HepG2 (cell line): ENCODE data around the gene CCT4. TPM values are rescaled to one million over a fixed set of nuclear protein-coding genes. Genes with fewer than 3 reads are reported as not detected.

ENCODE experiments used
- KDM4B ChIP-seq: sonication (generic); formaldehyde crosslinking; IDR thresholded peaks from 2 replicates; pipeline ENCODE4 v1.4.0; 2020; ENCODE audit warnings: missing genetic modification reagents
- LCORL ChIP-seq, 2 experiments: fragments of 450-650 bp in 1 of 2; sonication (generic) in 1 of 2; formaldehyde crosslinking in 1 of 2; IDR thresholded peaks; 2 replicates each; pipeline versions ENCODE4 v1.5.0 to v1.6.1; 2017 to 2020; ENCODE audit warnings: antibody characterized with exemption in 1 of 2, missing genetic modification reagents in 1 of 2
- MYC ChIP-seq: sonication (generic); formaldehyde crosslinking; IDR thresholded peaks from 2 replicates; pipeline ENCODE4 v1.9.0; 2021; ENCODE audit warnings: missing genetic modification reagents, borderline replicate concordance
- NONO ChIP-seq, 2 experiments: fragments of 450-650 bp in 1 of 2; sonication (generic) in 1 of 2; formaldehyde crosslinking in 1 of 2; IDR thresholded peaks in 1 of 2; conservative IDR thresholded peaks in 1 of 2; 2 replicates each; pipeline versions ENCODE4 v1.6.1 to v1.8.0; 2017 to 2022; ENCODE audit warnings: mild to moderate bottlenecking in 1 of 2, missing genetic modification reagents in 1 of 2, moderate library complexity in 1 of 2
- PBX2 ChIP-seq: IDR thresholded peaks from 2 replicates; pipeline ENCODE4 v1.6.1; 2016; ENCODE audit warnings: control low read depth
- PPARG ChIP-seq: conservative IDR thresholded peaks from 2 replicates; pipeline ENCODE4 v1.6.1; 2016; ENCODE audit warnings: missing biosample characterization, missing genetic modification reagents
- SNAI1 ChIP-seq: sonication (generic); formaldehyde crosslinking; IDR thresholded peaks from 2 replicates; pipeline ENCODE4 v1.5.0; 2020; ENCODE audit warnings: mild to moderate bottlenecking, missing genetic modification reagents, borderline replicate concordance
- SRY ChIP-seq: sonication (generic); formaldehyde crosslinking; IDR thresholded peaks from 2 replicates; pipeline ENCODE4 v1.8.0; 2022; ENCODE audit warnings: mild to moderate bottlenecking, missing genetic modification reagents
- TCF7L2 ChIP-seq: IDR thresholded peaks from 2 replicates; pipeline ENCODE4 v1.6.1; 2011; ENCODE audit warnings: mild to moderate bottlenecking, low read depth, low read length, moderate library complexity
- TEAD3 ChIP-seq: optimal IDR thresholded peaks from 2 replicates; pipeline ENCODE3; 2016; ENCODE audit warnings: borderline replicate concordance
- TFE3 ChIP-seq: IDR thresholded peaks from 2 replicates; pipeline ENCODE4 v1.6.1; 2016
- TMF1 ChIP-seq: sonication (generic); formaldehyde crosslinking; IDR thresholded peaks from 2 replicates; pipeline ENCODE4 v1.8.1; 2022; ENCODE audit warnings: low read depth, missing genetic modification reagents
- TSC22D2 ChIP-seq: sonication (generic); formaldehyde crosslinking; IDR thresholded peaks from 2 replicates; pipeline ENCODE4 v1.5.1; 2020; ENCODE audit warnings: missing genetic modification reagents, mild to moderate bottlenecking, borderline replicate concordance
- ZFX ChIP-seq: sonication (generic); formaldehyde crosslinking; IDR thresholded peaks from 2 replicates; pipeline ENCODE4 v1.4.0; 2020; ENCODE audit warnings: mild to moderate bottlenecking, low read depth, missing genetic modification reagents, moderate library complexity
- ZNF296 ChIP-seq: sonication (generic); formaldehyde crosslinking; conservative IDR thresholded peaks from 2 replicates; pipeline ENCODE4 v1.5.0; 2020; ENCODE audit warnings: mild to moderate bottlenecking, missing genetic modification reagents
- ZNF496 ChIP-seq: sonication (generic); formaldehyde crosslinking; IDR thresholded peaks from 2 replicates; pipeline ENCODE4 v1.8.1; 2023; ENCODE audit warnings: mild to moderate bottlenecking, moderate library complexity, missing genetic modification reagents; ENCODE audit not compliant: insufficient replicate concordance
- ZNF530 ChIP-seq: sonication (generic); formaldehyde crosslinking; IDR thresholded peaks from 2 replicates; pipeline ENCODE4 v1.5.0; 2020; ENCODE audit warnings: low read depth, mild to moderate bottlenecking, missing genetic modification reagents
- ZNF691 ChIP-seq: sonication (generic); formaldehyde crosslinking; IDR thresholded peaks from 2 replicates; pipeline ENCODE4 v1.4.0; 2020; ENCODE audit warnings: missing genetic modification reagents, low read depth, mild to moderate bottlenecking, borderline replicate concordance
- ZNF850 ChIP-seq: sonication (generic); formaldehyde crosslinking; conservative IDR thresholded peaks from 2 replicates; pipeline ENCODE4 v1.9.0; 2021; ENCODE audit warnings: mild to moderate bottlenecking, missing genetic modification reagents
- ZSCAN31 ChIP-seq: sonication (generic); formaldehyde crosslinking; IDR thresholded peaks from 2 replicates; pipeline ENCODE4 v1.5.0; 2020; ENCODE audit warnings: low read depth, mild to moderate bottlenecking, missing genetic modification reagents
- polyA plus RNA-seq, 8 experiments: library from polyadenylated mRNA; depleted of rRNA in 3 of 8; stranded (reverse) in 7 of 8; unstranded in 1 of 8; fragments of >200 nt; fragmentation: Illumina TruSeq in 4 of 8; extraction: Trizol in 4 of 8; gene quantifications; 2 replicates each; pipeline versions ENCODE4 v1.2.1 to v1.2.3, GENCODE V29; 2011 to 2016; ENCODE audit warnings: low read depth in 4 of 8, missing spikeins in 1 of 8, mixed read lengths in 1 of 8; ENCODE audit not compliant: insufficient read depth in 1 of 8
- total RNA-seq, 5 experiments: library from RNA; depleted of rRNA; stranded (reverse); fragments of >200 nt; fragmentation: Illumina TruSeq; extraction: Trizol; gene quantifications; 2 replicates each; pipeline ENCODE4 v1.2.3, GENCODE V29; 2016; ENCODE audit warnings: low read depth in 1 of 5
- TF ChIP-seq, protein P1 (sequence below): IDR thresholded peaks from 2 replicates; pipeline ENCODE4 v1.6.1; 2016; ENCODE audit warnings: mild to moderate bottlenecking, missing biosample characterization, missing genetic modification reagents
- TF ChIP-seq, protein P2 (sequence below): sonication (generic); formaldehyde crosslinking; conservative IDR thresholded peaks from 2 replicates; pipeline ENCODE4 v1.4.0; 2020; ENCODE audit warnings: missing genetic modification reagents

CCT4 gene
- total and polyA plus RNA-seq, 2 of the 13 experiments (the other 11 are each of a cell fraction or from before 2014, with no cell fraction given), result 138 to 340 TPM

GRCh38 chr2:61905372-61906185 lies 17.1 kb upstream of the CCT4 start, which contains the start of gene COMMD1 (continued):
- TF ChIP-seq PBX2 (CRISPR knock-in tag) (no peak), ZSCAN31 (CRISPR knock-in tag) (peak; percentile 83), ZNF850 (CRISPR knock-in tag) (peak; percentile 62; the same call in 1 of the 2 replicates), ZNF496 (CRISPR knock-in tag) (no peak), LCORL (IDR thresholded peaks at IDR 0.05) (no peak), LCORL (CRISPR knock-in tag; IDR thresholded peaks at IDR 0.05) (peak; percentile 84), TMF1 (CRISPR knock-in tag) (peak; percentile 56; the same call in 1 of the 2 replicates), ZFX (CRISPR knock-in tag) (peak; percentile 80), ZNF530 (CRISPR knock-in tag) (no peak), MYC (CRISPR knock-in tag) (peak; percentile 92), TCF7L2 (no peak), KDM4B (CRISPR knock-in tag) (peak; percentile 55), TFE3 (peak; percentile 73), NONO (IDR thresholded peaks at IDR 0.05) (no peak), NONO (CRISPR knock-in tag; conservative IDR thresholded peaks at IDR 0.05) (peak; percentile 58; the same call in 1 of the 2 replicates), ZNF296 (CRISPR knock-in tag) (peak; percentile 74; the same call in 1 of the 2 replicates), SRY (CRISPR knock-in tag) (peak; percentile 86), PPARG (CRISPR knock-in tag) (peak; percentile 63; the same call in 1 of the 2 replicates), SNAI1 (CRISPR knock-in tag) (peak; percentile 85; the same call in 1 of the 2 replicates), TEAD3 (CRISPR knock-in tag) (peak; percentile 35), ZNF691 (peak; percentile 88), TSC22D2 (peak; percentile 89; the same call in 1 of the 2 replicates)
- TF ChIP-seq, protein P1, sequence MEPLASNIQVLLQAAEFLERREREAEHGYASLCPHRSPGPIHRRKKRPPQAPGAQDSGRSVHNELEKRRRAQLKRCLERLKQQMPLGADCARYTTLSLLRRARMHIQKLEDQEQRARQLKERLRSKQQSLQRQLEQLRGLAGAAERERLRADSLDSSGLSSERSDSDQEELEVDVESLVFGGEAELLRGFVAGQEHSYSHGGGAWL (CRISPR knock-in tag), result peak; percentile 84
- TF ChIP-seq, protein P2, sequence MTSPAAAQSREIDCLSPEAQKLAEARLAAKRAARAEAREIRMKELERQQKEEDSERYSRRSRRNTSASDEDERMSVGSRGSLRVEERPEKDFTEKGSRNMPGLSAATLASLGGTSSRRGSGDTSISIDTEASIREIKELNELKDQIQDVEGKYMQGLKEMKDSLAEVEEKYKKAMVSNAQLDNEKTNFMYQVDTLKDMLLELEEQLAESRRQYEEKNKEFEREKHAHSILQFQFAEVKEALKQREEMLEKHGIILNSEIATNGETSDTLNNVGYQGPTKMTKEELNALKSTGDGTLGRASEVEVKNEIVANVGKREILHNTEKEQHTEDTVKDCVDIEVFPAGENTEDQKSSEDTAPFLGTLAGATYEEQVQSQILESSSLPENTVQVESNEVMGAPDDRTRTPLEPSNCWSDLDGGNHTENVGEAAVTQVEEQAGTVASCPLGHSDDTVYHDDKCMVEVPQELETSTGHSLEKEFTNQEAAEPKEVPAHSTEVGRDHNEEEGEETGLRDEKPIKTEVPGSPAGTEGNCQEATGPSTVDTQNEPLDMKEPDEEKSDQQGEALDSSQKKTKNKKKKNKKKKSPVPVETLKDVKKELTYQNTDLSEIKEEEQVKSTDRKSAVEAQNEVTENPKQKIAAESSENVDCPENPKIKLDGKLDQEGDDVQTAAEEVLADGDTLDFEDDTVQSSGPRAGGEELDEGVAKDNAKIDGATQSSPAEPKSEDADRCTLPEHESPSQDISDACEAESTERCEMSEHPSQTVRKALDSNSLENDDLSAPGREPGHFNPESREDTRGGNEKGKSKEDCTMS (CRISPR knock-in tag), result no peak
